Hepatocyte (in vitro differentiated cells): ENCODE measurements around the gene KCNK15. TPM values are rescaled to one million over a fixed set of nuclear protein-coding genes. Genes with fewer than 3 reads are reported as not detected.

ENCODE experiments used
- DNase-seq: peaks from one replicate; pipeline ENCODE4 v3.0.0-alpha.2; 2016; ENCODE audit warnings: low spot score
- H2AFZ ChIP-seq: fragments of 200-600 bp; sonication (generic); 2 replicates; pipeline ENCODE4 v1.6.0; 2016; ENCODE audit warnings: antibody characterized with exemption, mild to moderate bottlenecking
- H3K27ac ChIP-seq: fragments of 200-600 bp; sonication (generic); 2 replicates; pipeline ENCODE4 v1.5.1; 2016; ENCODE audit warnings: mild to moderate bottlenecking
- H3K27me3 ChIP-seq: fragments of 200-600 bp; sonication (generic); 2 replicates; pipeline ENCODE4 v1.6.1; 2016
- H3K36me3 ChIP-seq: fragments of 200-600 bp; sonication (generic); replicated peaks from 2 replicates; pipeline ENCODE4 v1.5.1; 2016; ENCODE audit warnings: low read depth; ENCODE audit not compliant: insufficient read depth
- H3K4me1 ChIP-seq: fragments of 200-600 bp; sonication (generic); 2 replicates; pipeline ENCODE4 v1.5.1; 2016; ENCODE audit warnings: mild to moderate bottlenecking, moderate library complexity; ENCODE audit not compliant: insufficient read depth
- H3K4me2 ChIP-seq: fragments of 200-600 bp; sonication (generic); 2 replicates; pipeline ENCODE4 v1.6.0; 2016
- H3K4me3 ChIP-seq: fragments of 200-600 bp; sonication (generic); 2 replicates; pipeline ENCODE4 v1.5.1; 2016; ENCODE audit warnings: mild to moderate bottlenecking
- H3K79me2 ChIP-seq: fragments of 200-600 bp; sonication (generic); 2 replicates; pipeline ENCODE4 v1.6.0; 2017; ENCODE audit warnings: mild to moderate bottlenecking
- H3K9me2 ChIP-seq: fragments of 200-600 bp; sonication (generic); replicated peaks from 2 replicates; pipeline ENCODE4 v1.6.0; 2017; ENCODE audit warnings: mild to moderate bottlenecking; ENCODE audit not compliant: insufficient read depth
- H3K9me3 ChIP-seq: fragments of 200-600 bp; sonication (generic); 2 replicates; pipeline ENCODE4 v1.5.1; 2016; ENCODE audit warnings: low read depth, mild to moderate bottlenecking
- H4K20me1 ChIP-seq: fragments of 200-600 bp; sonication (generic); 2 replicates; pipeline ENCODE4 v1.6.0; 2016; ENCODE audit warnings: mild to moderate bottlenecking; ENCODE audit not compliant: insufficient read depth, poor library complexity, severe bottlenecking
- EZH2 ChIP-seq: fragments of 200-600 bp; sonication (generic); IDR thresholded peaks from 2 replicates; pipeline ENCODE4 v1.6.1; 2016; ENCODE audit warnings: antibody characterized with exemption, mild to moderate bottlenecking, borderline replicate concordance
- EZH2phosphoT487 ChIP-seq: fragments of 200-600 bp; sonication (generic); IDR thresholded peaks from one replicate; pipeline ENCODE4 v1.6.1; 2018; ENCODE audit warnings: antibody characterized with exemption, mild to moderate bottlenecking, low read depth, moderate library complexity; ENCODE audit not compliant: unreplicated experiment, severe bottlenecking
- whole genome bisulfite sequencing: methylation state at CpG from one replicate; pipeline ENCODE4 v1.1.6; 2016; ENCODE audit warnings: low lambda C conversion rate; ENCODE audit errors: missing lambda C conversion rate; 5-methylcytosine and 5-hydroxymethylcytosine counted together
- polyA plus RNA-seq: library from polyadenylated mRNA; unstranded; fragments of >200 nt; fragmentation: Nextera tagmentation; extraction: Ambion mirVana; gene quantifications from 2 replicates; pipeline ENCODE4 v1.2.1, GENCODE V29; 2016
- total RNA-seq: library from RNA; depleted of rRNA; stranded (reverse); fragments of >200 nt; gene quantifications from 2 replicates; pipeline ENCODE4 v1.2.3, GENCODE V29; 2014
- TF ChIP-seq, protein P1 (sequence below): fragments of 200-600 bp; sonication (generic); IDR thresholded peaks from 2 replicates; pipeline ENCODE4 v1.5.1; 2016; ENCODE audit warnings: antibody characterized with exemption, mild to moderate bottlenecking; ENCODE audit not compliant: poor library complexity

The KCNK15 gene
- total and polyA plus RNA-seq, 2 experiments from 2014 or later: 1.7 to 4.3 TPM

- no peaks in the 10 kb centered on the region for H3K9me3 ChIP-seq
- no peak overlapping the region for H3K27ac ChIP-seq
- no peaks in the 10 kb centered on the region for H4K20me1 ChIP-seq
- no peak overlapping the region for H3K4me3 ChIP-seq
- WGBS: 66% methylated on average over 4 of the region's 4 CpGs
- H3K27me3 ChIP-seq: no peaks in the 10 kb centered on the region
- peaks cover 6% of the 10 kb centered on the region for H3K4me1 ChIP-seq
- H3K79me2 ChIP-seq: no peaks in the 10 kb centered on the region
- DNase-seq: no peak
- TF ChIP-seq, protein P1, sequence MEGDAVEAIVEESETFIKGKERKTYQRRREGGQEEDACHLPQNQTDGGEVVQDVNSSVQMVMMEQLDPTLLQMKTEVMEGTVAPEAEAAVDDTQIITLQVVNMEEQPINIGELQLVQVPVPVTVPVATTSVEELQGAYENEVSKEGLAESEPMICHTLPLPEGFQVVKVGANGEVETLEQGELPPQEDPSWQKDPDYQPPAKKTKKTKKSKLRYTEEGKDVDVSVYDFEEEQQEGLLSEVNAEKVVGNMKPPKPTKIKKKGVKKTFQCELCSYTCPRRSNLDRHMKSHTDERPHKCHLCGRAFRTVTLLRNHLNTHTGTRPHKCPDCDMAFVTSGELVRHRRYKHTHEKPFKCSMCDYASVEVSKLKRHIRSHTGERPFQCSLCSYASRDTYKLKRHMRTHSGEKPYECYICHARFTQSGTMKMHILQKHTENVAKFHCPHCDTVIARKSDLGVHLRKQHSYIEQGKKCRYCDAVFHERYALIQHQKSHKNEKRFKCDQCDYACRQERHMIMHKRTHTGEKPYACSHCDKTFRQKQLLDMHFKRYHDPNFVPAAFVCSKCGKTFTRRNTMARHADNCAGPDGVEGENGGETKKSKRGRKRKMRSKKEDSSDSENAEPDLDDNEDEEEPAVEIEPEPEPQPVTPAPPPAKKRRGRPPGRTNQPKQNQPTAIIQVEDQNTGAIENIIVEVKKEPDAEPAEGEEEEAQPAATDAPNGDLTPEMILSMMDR: no peak
- TF ChIP-seq EZH2phosphoT487 (no peak), EZH2 (no peak)
- H3K36me3 ChIP-seq: no peaks in the 10 kb centered on the region
- no peak overlapping the region for H2AFZ ChIP-seq
- H3K9me2 ChIP-seq: no peaks in the 10 kb centered on the region
- no peak overlapping the region for H3K4me2 ChIP-seq
Observed at GRCh38 chr20:44704551-44704971, 41.1 kb upstream of the KCNK15 start.

GRCh38 chr20:44705364-44706094 is 40.1 kb upstream of the KCNK15 start:
- Histone ChIP-seq H2AFZ (no peak overlapping the region), H3K9me3 (no peaks in the 10 kb centered on the region), H4K20me1 (no peaks in the 10 kb centered on the region), H3K27me3 (no peaks in the 10 kb centered on the region), H3K9me2 (no peaks in the 10 kb centered on the region), H3K36me3 (no peaks in the 10 kb centered on the region), H3K4me3 (no peak overlapping the region), H3K4me1 (peaks cover 6% of the 10 kb centered on the region), H3K4me2 (no peak overlapping the region), H3K79me2 (no peaks in the 10 kb centered on the region), H3K27ac (no peak overlapping the region)
- 82% methylated on average over 4 of the region's 4 CpGs for WGBS
- TF ChIP-seq, protein P1: no peak
- no peak for TF ChIP-seq EZH2phosphoT487
- no peak for TF ChIP-seq EZH2
- no peak for DNase-seq

DNA sequence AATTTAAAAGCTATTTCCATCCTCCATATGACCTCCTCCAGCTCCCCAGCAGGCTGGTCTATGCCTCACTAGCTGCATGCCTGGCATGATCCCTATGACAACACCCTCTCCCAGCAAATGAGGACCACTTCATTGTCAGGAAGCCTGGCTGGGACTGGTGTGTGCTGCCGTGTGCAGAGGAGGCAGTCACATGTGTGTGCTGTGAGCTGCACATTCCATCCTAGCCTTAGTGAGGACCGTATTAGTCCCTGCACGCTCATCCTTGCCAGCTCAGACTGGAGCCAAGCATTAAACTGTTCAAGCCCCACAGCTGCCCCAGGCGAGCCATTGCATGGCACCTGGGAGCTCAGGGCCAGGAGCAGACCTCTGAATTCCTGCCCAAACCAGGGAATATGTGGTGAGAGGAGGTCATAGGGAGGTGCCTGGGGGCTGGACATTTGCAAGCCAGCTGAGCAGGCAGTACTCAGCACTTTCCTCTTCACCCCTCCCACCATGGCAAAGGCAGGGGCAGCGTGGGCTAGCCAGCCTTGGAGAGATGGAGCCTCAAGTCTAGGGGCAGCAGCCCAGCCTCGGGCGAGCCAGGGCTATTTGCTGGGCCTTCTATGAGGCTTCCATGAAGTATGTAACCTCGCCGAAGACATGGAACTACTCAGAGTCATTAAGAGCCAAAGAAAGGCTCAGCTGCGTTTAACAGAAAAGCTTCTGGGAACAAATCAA is 39.2 kb upstream of the KCNK15 start:
- 62% methylated on average over 10 of the region's 10 CpGs for WGBS
- Histone ChIP-seq H3K9me3 (no peaks in the 10 kb centered on the region), H3K27me3 (no peaks in the 10 kb centered on the region), H3K27ac (no peak overlapping the region), H3K79me2 (no peaks in the 10 kb centered on the region), H2AFZ (no peak overlapping the region), H4K20me1 (no peaks in the 10 kb centered on the region), H3K4me3 (no peak overlapping the region), H3K36me3 (no peaks in the 10 kb centered on the region), H3K4me2 (no peak overlapping the region), H3K4me1 (peaks cover 6% of the 10 kb centered on the region), H3K9me2 (no peaks in the 10 kb centered on the region)
- no peak for DNase-seq
- TF ChIP-seq EZH2: no peak

DNA sequence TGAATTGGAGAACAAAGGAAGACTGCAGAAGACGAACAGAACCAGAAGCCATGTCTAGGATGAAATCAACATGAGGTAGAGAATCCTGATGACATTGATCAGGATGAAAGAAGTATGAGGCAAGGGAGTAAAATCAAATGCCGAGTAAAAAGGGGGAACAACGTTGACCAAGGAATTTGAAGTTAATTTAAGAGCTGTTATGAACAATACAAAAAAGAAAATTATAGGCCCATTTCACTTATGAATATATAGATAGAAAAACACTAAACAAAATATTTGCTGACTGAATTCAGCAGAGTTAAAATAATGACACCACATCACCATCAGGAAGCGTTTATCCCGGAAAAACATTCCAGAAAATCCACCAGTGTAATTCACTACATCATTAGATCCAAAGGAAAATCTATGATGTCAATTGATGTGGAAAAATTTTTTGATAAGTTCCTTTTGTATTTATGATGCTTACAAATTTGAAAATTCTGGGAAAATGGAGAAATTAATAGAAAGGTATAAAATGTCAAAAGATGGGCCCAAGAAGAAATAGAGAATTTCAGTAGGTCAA is 38.6 kb upstream of the KCNK15 start:
- 88% methylated on average over 5 of the region's 5 CpGs for WGBS
- Histone ChIP-seq H4K20me1 (no peaks in the 10 kb centered on the region), H3K9me3 (no peaks in the 10 kb centered on the region), H3K4me1 (peaks cover 6% of the 10 kb centered on the region), H3K27me3 (no peaks in the 10 kb centered on the region), H3K36me3 (no peaks in the 10 kb centered on the region), H3K79me2 (no peaks in the 10 kb centered on the region), H3K4me2 (no peak overlapping the region), H3K27ac (no peak overlapping the region), H2AFZ (no peak overlapping the region), H3K9me2 (no peaks in the 10 kb centered on the region), H3K4me3 (no peak overlapping the region)
- no peak for TF ChIP-seq EZH2
- TF ChIP-seq EZH2phosphoT487: no peak
- TF ChIP-seq, protein P1: no peak
- no peak for DNase-seq
